HG03045 (cell line): ENCODE results near the gene SLC35D1.
"Not testable (repeated sequence)": the region's sequence is repeated elsewhere in the genome, so short reads cannot be mapped to it uniquely, and the experiment has no call there.

Source experiments
- ATAC-seq: cut with Tn5 transposase; IDR thresholded peaks from one replicate; pipeline ENCODE4 v1.9.1; 2021; ENCODE audit warnings: mild to moderate bottlenecking, moderate library complexity; ENCODE audit not compliant: unreplicated experiment

The SLC35D1 gene

DNA sequence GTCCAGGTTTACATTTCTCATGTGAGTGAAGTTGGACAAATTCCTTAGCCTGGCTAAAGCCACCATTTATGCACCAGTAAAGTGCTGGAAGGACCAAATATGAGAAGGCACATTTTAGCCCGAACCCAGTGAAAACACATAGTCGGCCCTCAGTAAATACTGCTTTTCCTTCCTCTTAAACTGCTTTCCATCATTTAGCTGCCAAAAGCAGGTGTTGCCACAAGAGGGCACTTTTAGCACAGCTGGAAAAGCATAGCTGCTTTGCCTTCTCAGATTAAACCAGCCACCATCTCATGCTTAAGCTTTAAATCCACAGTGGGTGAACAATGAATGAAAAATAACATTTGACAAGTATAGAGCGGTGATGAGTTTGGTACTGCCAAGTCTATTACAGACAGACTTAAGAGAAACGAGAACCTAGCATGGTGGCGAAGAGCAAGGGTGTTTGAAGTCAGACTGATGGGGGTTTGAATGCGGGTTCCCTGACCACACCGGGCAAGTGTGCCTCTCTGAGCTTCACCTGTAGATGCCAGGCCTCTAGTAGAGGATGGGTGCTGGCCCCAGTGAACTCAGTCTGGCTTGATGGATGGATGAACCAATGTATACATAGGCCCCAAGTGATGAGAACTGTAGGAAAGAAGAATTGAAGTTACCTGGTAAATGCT lies 57.8 kb downstream of the SLC35D1 start:
- no peak for ATAC-seq

- ATAC-seq = no peak
These were observed 60.9 kb downstream of the SLC35D1 start for GRCh38 chr1:66993076-66993475.

DNA sequence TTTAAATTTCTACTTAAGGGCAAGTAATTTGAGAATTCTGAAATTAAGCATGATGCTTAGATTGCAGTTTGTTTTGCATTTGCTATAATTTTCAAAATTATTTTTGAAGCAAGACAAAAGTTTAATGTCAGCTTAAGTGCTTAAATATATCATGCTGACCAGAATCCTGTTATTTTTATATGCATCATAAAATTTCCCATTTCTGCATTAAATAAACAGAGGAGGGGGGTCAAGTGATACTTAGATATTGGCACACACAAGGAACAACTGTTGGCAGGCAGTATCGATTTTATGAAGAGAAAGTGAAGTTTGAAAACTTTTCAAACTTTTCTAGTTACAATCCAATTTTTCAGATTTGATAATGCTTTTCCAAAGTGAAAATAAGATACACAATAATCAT lies 68.1 kb downstream of the SLC35D1 start:
- no peak for ATAC-seq

- peak; percentile 75 for ATAC-seq
These were observed 69.5 kb downstream of the SLC35D1 start for GRCh38 chr1:66984491-66984890.

GRCh38 chr1:66982561-66983260 lies 71.2 kb downstream of the SLC35D1 start:
- ATAC-seq = peak; percentile 49

- ATAC-seq = no peak
These were observed 72.3 kb downstream of the SLC35D1 start for GRCh38 chr1:66981679-66982078.

DNA sequence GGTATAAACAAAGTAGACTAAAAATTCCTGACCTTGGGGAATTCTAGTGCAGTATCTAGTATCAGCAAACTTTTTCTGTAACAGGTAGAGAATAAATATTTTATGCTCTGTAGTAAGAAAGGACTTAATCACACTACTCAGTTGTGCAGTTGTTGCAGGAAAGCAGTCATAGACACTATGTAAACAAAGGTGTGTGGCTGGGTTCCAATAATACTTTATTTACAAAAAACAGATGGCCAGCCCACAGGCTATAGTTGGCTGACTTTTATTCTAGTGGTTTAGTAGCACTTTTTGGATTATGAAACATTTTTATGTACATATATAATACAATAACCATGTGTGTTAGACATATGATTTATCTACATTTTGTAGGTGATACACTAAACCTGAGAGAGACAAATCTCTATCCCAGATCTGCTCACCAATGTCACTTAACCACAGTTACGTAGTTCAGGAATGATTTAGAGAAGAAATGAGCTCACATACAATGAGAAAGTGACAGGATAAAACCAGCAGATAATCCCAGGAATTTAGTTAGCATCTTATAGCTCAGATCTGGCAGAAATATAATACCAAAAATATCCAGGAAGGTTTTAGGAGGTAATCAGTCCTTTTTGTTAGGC lies 73.1 kb downstream of the SLC35D1 start:
- ATAC-seq = no peak

DNA sequence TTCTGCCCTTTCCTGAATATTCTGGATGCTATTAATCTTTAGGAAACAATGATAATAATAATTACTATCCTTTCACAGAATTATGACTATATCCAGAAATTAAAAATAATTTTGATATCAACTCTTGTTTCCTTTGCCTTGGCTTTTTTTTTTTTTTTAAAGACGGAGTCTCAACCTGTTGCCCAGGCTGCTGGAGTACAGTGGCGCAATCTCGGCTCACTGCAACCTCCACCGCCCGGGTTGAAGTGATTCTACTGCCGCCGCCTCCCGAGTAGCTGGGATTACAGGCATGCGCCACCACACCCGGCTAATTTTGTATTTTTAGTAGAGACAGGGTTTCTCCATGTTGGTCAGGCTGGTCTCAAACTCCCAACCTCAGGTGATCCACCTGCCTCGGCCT lies 74.3 kb downstream of the SLC35D1 start:
- ATAC-seq = not testable (repeated sequence)

GRCh38 chr1:66978201-66978600 lies 75.7 kb downstream of the SLC35D1 start:
- no peak for ATAC-seq

- ATAC-seq = no peak
These were observed 85.4 kb downstream of the SLC35D1 start for GRCh38 chr1:66968574-66968973.

DNA sequence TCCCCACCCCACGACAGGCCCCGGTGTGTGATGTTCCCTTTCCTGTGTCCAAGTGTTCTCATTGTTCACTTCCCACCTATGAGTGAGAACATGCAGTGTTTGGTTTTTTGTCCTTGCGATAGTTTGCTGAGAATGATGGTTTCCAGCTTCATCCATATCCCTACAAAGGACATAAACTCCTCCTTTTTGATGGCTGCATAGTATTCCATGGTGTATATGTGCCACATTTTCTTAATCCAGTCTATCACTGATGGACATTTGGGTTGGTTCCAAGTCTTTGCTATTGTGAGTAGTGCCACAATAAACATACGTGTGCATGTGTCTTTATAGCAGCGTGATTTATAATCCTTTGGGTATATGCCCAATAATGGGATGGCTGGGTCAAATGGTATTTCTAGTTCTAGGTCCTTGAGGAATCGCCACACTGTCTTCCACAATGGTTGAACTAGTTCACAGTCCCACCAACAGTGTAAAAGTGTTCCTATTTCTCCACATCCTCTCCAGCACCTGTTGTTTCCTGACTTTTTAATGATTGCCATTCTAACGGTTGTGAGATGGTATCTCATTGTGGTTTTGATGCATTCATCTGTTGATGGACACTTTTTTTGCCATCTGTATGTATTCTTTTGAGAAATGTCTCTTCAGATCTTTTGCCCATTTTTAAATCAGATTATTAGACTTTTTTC lies 87.6 kb downstream of the SLC35D1 start:
- ATAC-seq = not testable (repeated sequence)

- no peak for ATAC-seq
These were observed 96.0 kb downstream of the SLC35D1 start for GRCh38 chr1:66957938-66958337.

DNA sequence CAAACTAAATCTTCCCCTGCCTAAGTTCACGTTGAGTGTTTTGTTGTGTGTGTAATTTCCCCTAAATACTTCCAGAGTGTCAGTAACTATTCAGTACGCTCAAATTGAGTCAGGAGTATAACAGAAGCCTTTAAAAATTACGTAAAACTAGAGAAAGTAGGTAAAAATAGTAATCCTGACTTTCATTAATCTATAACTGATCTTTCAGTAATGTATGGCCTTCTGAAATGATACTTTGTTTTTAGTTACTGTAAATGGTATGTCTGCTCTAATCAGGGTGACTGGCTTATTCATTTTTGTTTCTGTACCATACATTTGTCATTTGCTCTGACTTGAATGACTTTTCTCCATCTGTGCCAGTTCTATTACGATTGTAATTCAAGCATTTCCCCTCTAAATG lies 99.7 kb downstream of the SLC35D1 start:
- peak; percentile 60 for ATAC-seq

- no peak for ATAC-seq
These were observed 102.4 kb downstream of the SLC35D1 start for GRCh38 chr1:66951513-66951912.
